Mesodermal cell (in vitro differentiated cells): ENCODE measurements around the gene NOS3.
A peak's percentile ranks its signal among the peaks of the same experiment; 100 is the strongest.

ENCODE experiments used
- H3K27ac ChIP-seq: 2 replicates; pipeline ENCODE4 v1.7.0; 2013; ENCODE audit warnings: mild to moderate bottlenecking, low read depth, low read length, moderate library complexity; ENCODE audit not compliant: severe bottlenecking
- H3K36me3 ChIP-seq: 2 replicates; pipeline ENCODE4 v1.7.1; 2013; ENCODE audit warnings: mild to moderate bottlenecking, low read length, moderate library complexity; ENCODE audit not compliant: control insufficient read depth, insufficient read depth
- H3K4me1 ChIP-seq: one replicate; pipeline ENCODE4 v1.7.1; 2013; ENCODE audit warnings: mild to moderate bottlenecking, low read length; ENCODE audit not compliant: insufficient read depth, control insufficient read depth, poor library complexity, severe bottlenecking
- H3K4me3 ChIP-seq: 2 replicates; pipeline ENCODE4 v1.7.0; 2013; ENCODE audit warnings: low read length, control low read depth, mild to moderate bottlenecking; ENCODE audit not compliant: insufficient read depth, poor library complexity, severe bottlenecking; ENCODE audit errors: extremely low read depth
- H3K9me3 ChIP-seq: 2 replicates; pipeline ENCODE4 v1.7.1; 2013; ENCODE audit warnings: mild to moderate bottlenecking, low read length, moderate library complexity; ENCODE audit not compliant: control insufficient read depth
- WGBS, 2 experiments: methylation state at CpG; one replicate each; pipeline ENCODE4 v1.1.5; 2013; ENCODE audit warnings: missing lambda C conversion rate in 2 of 2; ENCODE audit not compliant: insufficient coverage in 2 of 2; 5-methylcytosine and 5-hydroxymethylcytosine counted together

Gene NOS3

GRCh38 chr7:150983893-150984368 lies 6.9 kb upstream of the NOS3 start:
- Histone ChIP-seq H3K27ac (no peak overlapping the region), H3K4me3 (no peak overlapping the region), H3K9me3 (no peaks in the 10 kb centered on the region), H3K4me1 (peaks cover 8% of the 10 kb centered on the region), H3K36me3 (no peaks in the 10 kb centered on the region)
- 5 to 18% methylated on average over 2 of the region's 2 CpGs for WGBS, 2 experiments

DNA sequence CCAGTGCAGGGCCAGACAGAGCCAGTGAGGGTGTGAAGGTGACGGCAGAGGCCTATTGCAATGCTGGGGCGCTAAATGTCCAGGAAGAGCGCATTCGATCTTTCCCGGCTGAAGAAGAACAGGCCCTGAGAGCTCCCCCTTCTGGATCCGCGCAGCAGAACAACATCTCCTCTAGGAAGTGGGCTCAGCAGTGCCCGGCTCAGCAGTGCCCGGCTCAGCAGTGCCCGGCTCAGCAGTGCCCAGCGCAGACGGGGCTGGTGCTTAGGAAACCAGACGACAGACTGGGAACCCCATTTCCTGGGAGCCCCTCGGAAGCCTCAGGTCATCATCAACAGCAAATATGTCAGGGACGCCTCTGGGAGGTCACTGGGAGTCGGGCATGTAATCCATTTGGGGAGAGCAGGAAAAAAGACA lies 4.7 kb upstream of the NOS3 start:
- Histone ChIP-seq H3K9me3 (peaks cover 3% of the 10 kb centered on the region), H3K4me3 (no peak overlapping the region)
- WGBS, 2 experiments = 18 to 23% methylated on average over 15 to 16 of the region's 16 CpGs

GRCh38 chr7:150986556-150986955 lies 4.3 kb upstream of the NOS3 start:
- H3K27ac ChIP-seq = no peak overlapping the region
- H3K4me3 ChIP-seq = no peak overlapping the region
- WGBS, 2 experiments = 78 to 81% methylated on average over 4 to 5 of the region's 5 CpGs
- peaks cover 7% of the 10 kb centered on the region for H3K9me3 ChIP-seq
- H3K4me1 ChIP-seq = peaks cover 4% of the 10 kb centered on the region
- H3K36me3 ChIP-seq = no peaks in the 10 kb centered on the region

More for the DNA sequence above, 4.7 kb upstream of the NOS3 start:
- peaks cover 4% of the 10 kb centered on the region for H3K4me1 ChIP-seq
- H3K27ac ChIP-seq = no peak overlapping the region
- H3K36me3 ChIP-seq = no peaks in the 10 kb centered on the region

DNA sequence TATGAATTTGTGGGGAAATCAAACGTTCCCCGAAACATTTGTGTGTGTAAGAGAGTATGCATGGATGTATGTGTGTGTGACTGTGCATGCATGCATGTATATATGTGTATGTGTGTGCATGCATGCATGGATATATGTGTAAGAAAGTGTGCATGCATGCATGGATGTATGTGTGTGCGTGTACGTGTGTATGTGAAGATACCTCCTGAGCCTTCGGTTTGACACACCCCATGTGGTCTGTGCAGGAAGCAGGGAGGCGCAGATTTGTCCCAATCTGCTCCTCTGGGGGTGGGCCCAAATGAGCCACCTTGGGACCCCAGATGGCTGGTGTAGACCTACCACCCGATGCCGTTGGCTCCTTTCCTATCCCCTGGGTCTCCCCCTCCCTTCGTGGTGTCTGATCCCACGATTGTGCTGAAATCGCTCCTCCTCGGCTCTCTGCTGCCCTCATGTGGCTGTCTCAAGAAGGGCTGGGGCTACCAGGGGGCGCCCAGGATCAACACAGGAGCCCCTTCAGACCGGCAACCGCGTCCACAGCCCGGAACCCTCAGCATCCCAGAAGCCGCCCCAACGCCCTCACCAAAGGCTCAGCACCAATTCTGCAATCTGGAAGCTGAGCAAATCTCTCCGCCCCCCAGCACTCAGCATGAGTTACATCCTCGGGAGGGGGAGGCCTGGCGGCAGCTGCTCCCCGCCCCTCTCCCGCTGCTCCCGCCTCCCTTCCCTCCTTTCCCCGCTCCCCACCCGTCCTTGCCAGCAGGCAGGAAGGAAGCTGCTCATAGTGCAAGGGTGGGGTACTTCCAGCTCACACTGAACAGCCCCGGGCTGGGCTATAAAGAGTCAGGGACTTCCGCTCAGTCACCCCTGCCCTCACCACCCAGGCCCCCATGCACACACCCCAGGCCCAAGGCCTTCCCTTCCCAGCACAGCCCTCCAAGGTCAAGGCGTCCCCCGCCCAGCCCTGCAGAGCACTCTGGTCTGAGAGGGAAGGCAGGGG lies 2.3 kb upstream of the NOS3 start:
- Histone ChIP-seq H3K4me1 (peaks cover 8% of the 10 kb centered on the region), H3K36me3 (no peaks in the 10 kb centered on the region), H3K9me3 (peaks cover 7% of the 10 kb centered on the region), H3K4me3 (peak overlapping the region; percentile 11), H3K27ac (no peak overlapping the region)
- 30 to 32% methylated on average over 20 of the region's 31 CpGs for WGBS, 2 experiments

DNA sequence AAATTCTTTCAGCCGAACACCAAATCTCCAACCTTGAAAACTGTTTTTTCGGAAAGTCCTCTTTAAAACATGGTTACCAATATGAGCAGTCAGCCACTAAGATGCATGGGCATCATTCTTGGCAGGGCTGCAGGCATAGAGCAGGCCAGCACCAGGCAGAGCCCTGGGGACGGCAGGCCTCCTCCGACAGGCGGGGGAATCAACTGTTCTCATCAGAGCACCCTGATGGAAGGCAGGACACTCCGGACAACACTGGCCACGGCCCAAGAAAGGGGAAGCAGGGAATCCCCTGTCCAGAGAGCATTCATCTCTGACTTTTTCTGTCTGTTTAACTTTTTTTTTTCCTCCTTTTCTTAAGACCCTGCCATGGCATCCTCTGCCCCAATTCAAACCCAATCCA lies 1.4 kb upstream of the NOS3 start:
- H3K36me3 ChIP-seq = no peaks in the 10 kb centered on the region
- peaks cover 7% of the 10 kb centered on the region for H3K9me3 ChIP-seq
- no peak overlapping the region for H3K27ac ChIP-seq
- WGBS, 2 experiments = 96% methylated on average over 6 to 7 of the region's 7 CpGs
- peaks cover 12% of the 10 kb centered on the region for H3K4me1 ChIP-seq
- H3K4me3 ChIP-seq = no peak overlapping the region

- Histone ChIP-seq H3K9me3 (peaks cover 7% of the 10 kb centered on the region), H3K4me1 (peaks cover 20% of the 10 kb centered on the region), H3K4me3 (no peak overlapping the region), H3K27ac (no peak overlapping the region), H3K36me3 (no peaks in the 10 kb centered on the region)
- WGBS, 2 experiments = 90 to 94% methylated on average over 3 to 5 of the region's 6 CpGs
These were observed 1.3 kb downstream of the NOS3 start for GRCh38 chr7:150992051-150992640.

GRCh38 chr7:150992833-150993302 lies 2.1 kb downstream of the NOS3 start:
- Histone ChIP-seq H3K27ac (peak overlapping the region; percentile 13), H3K36me3 (no peaks in the 10 kb centered on the region), H3K9me3 (peaks cover 7% of the 10 kb centered on the region), H3K4me3 (no peak overlapping the region), H3K4me1 (peaks cover 20% of the 10 kb centered on the region)
- no CpG with 5 or more reads among the region's 5 CpGs for WGBS, 2 experiments

DNA sequence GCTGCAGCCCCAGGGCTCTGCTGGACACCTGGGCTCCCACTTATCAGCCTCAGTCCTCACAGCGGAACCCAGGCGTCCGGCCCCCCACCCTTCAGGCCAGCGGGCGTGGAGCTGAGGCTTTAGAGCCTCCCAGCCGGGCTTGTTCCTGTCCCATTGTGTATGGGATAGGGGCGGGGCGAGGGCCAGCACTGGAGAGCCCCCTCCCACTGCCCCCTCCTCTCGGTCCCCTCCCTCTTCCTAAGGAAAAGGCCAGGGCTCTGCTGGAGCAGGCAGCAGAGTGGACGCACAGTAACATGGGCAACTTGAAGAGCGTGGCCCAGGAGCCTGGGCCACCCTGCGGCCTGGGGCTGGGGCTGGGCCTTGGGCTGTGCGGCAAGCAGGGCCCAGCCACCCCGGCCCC lies 2.7 kb downstream of the NOS3 start:
- Histone ChIP-seq H3K36me3 (no peaks in the 10 kb centered on the region), H3K4me1 (peaks cover 20% of the 10 kb centered on the region), H3K4me3 (peak overlapping the region; percentile 16), H3K27ac (peak overlapping the region; percentile 13), H3K9me3 (peaks cover 7% of the 10 kb centered on the region)
- 80 to 89% methylated on average over 2 to 5 of the region's 14 CpGs for WGBS, 2 experiments

- Histone ChIP-seq H3K36me3 (no peaks in the 10 kb centered on the region), H3K4me1 (peaks cover 18% of the 10 kb centered on the region), H3K27ac (peak overlapping the region; percentile 64), H3K9me3 (peaks cover 7% of the 10 kb centered on the region), H3K4me3 (peak overlapping the region; percentile 16)
- 62 to 69% methylated on average over 7 to 9 of the region's 15 CpGs for WGBS, 2 experiments
These were observed 3.5 kb downstream of the NOS3 start for GRCh38 chr7:150994141-150994837.

DNA sequence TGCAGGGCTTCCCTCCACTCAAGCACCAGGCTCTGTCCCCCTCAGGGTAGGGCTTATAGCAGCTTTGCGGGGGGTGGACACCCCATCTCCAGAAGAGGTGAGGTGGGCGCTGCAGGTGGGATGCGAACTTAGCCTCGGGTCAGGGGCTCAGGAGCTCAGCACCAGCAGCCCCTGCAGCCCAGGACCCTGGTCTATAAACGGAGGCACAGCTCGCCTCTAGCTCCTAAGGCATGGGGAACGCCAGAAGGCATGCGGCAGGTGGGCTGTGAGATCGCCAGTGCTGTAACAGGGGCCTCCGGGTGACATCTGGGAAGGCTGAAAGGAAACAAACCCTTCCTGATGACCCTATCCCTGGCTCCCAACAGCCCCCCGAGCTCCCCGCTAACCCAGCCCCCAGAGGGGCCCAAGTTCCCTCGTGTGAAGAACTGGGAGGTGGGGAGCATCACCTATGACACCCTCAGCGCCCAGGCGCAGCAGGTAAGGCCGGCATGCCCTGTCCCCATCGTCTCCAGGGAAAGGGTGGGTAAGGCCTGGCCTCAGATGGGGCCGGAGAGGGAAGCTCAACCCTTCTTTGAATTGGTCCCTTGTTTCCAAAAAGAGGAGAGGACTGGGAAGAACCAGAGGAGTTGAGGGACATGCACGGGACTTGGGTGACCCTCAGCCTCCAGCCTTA lies 4.2 kb downstream of the NOS3 start:
- H3K4me1 ChIP-seq = peaks cover 16% of the 10 kb centered on the region
- H3K27ac ChIP-seq = peak overlapping the region; percentile 23
- peaks cover 7% of the 10 kb centered on the region for H3K9me3 ChIP-seq
- 83 to 85% methylated on average over 14 to 17 of the region's 19 CpGs for WGBS, 2 experiments
- no peaks in the 10 kb centered on the region for H3K36me3 ChIP-seq
- peak overlapping the region; percentile 11 for H3K4me3 ChIP-seq
